Epithelial cell of proximal tubule (primary cell): ENCODE measurements around the gene ITPR2. TPM values are rescaled to one million over a fixed set of nuclear protein-coding genes. Genes with fewer than 3 reads are reported as not detected.
"Not testable (repeated sequence)": the region's sequence is repeated elsewhere in the genome, so short reads cannot be mapped to it uniquely, and the experiment has no call there.

ENCODE experiments used
- DNase-seq: peaks from one replicate; pipeline ENCODE4 v3.0.0-alpha.2; 2011; ENCODE audit warnings: low read depth
- H3K4me3 ChIP-seq: 2 replicates; pipeline ENCODE4 v1.5.1; 2011; ENCODE audit warnings: low read depth, mild to moderate bottlenecking, low read length
- total RNA-seq: library from RNA; depleted of rRNA; stranded (reverse); fragments of >200 nt; gene quantifications from 2 replicates; pipeline ENCODE4 v1.2.3, GENCODE V29; 2015
- TF ChIP-seq, protein P1 (sequence below): conservative IDR thresholded peaks from 2 replicates; pipeline ENCODE4 v1.5.1; 2012; ENCODE audit warnings: low read depth, mild to moderate bottlenecking, low read length

The ITPR2 gene
- total RNA-seq, 1 donor from 2014 or later, result 13.5 TPM

DNA sequence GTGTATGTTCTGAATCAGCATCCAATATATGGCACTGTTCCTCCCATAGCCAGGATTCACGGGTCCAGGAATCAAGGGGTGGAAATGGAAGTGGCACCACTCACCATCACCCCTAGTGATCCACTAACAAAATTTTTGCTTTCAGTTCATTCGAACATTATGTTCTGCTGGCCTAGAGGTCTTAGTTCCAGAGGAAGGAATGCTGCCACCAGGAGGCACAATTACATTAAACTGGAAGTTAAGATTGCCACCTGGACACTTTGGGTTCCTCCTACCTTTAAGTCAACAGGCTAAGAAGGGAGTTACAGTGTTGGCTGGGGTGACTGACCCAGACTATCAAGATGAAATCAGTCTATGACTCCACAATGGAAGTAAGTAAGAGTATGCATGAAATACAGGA lies 52.3 kb downstream of the ITPR2 start:
- TF ChIP-seq, protein P1, sequence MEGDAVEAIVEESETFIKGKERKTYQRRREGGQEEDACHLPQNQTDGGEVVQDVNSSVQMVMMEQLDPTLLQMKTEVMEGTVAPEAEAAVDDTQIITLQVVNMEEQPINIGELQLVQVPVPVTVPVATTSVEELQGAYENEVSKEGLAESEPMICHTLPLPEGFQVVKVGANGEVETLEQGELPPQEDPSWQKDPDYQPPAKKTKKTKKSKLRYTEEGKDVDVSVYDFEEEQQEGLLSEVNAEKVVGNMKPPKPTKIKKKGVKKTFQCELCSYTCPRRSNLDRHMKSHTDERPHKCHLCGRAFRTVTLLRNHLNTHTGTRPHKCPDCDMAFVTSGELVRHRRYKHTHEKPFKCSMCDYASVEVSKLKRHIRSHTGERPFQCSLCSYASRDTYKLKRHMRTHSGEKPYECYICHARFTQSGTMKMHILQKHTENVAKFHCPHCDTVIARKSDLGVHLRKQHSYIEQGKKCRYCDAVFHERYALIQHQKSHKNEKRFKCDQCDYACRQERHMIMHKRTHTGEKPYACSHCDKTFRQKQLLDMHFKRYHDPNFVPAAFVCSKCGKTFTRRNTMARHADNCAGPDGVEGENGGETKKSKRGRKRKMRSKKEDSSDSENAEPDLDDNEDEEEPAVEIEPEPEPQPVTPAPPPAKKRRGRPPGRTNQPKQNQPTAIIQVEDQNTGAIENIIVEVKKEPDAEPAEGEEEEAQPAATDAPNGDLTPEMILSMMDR, result peak; percentile 19
- DNase-seq, H3K4me3 ChIP-seq: not testable (repeated sequence)

DNA sequence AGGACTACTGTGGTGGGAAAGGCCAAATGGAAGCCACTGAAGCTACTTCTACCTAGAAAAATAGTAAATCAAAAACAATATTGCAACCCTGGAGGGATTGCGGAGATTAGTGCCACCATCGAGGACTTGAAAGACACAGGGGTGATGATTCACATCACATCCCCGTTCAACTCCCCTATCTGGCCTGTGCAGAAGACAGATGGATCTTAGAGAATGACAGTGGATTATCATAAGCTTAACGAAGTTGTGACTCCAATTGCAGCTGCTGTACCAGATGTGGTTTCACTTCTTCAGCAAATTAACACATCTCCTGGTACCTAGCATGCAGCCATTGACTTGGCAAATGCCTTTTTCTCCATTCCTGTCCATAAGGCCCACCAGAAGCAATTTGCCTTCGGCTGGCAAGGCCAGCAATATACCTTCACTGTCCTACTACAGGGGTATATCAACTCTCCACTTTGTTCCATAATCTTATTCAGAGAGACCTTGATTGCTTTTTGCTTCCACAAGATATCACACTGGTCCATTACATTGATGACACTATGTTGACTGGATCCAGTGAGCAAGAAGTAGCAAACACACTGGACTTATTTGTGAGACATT lies 54.7 kb downstream of the ITPR2 start:
- not testable (repeated sequence) for DNase-seq

DNA sequence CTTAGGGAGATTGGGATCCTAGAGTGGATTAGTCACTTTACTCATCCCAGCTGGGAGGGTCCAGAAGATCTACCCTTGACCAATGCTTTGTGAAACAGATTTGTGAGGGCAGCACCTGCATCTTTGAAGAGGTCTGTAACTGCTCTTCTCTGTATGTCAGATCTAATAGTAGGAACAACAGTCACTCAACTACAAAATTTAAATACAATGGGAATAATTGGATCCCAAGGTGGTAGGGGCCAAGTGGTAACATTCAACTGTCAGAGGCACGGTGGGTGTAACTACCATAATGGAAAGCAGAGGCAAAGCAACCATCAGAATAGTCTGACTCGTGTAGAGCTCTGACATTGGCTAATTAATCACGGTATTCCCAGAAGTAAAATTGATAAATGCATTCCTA lies 55.8 kb downstream of the ITPR2 start:
- no peak overlapping the region for H3K4me3 ChIP-seq
- DNase-seq, result no peak
- TF ChIP-seq, protein P1, result no peak

More for the DNA sequence above, 54.7 kb downstream of the ITPR2 start:
- H3K4me3 ChIP-seq, result not testable (repeated sequence)

DNA sequence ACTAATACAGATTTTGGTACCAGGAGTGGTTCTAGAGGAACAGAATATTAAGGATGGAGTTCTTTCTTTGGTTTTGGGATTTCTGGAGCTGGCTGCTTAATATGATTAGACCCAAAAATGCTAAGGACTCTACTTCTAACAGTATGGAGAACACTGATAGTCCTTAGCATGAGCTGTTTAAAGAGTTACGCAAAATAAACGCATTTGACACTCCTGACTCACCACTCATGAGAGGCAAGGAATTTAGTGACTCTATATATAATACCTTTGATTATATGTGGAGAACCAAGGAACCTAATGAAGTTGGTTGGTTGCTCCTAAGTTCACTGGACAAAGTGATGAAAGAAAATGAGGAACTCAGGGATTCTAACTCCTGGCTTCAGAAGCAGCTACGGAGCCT lies 57.0 kb downstream of the ITPR2 start:
- H3K4me3 ChIP-seq, DNase-seq: not testable (repeated sequence)

DNA sequence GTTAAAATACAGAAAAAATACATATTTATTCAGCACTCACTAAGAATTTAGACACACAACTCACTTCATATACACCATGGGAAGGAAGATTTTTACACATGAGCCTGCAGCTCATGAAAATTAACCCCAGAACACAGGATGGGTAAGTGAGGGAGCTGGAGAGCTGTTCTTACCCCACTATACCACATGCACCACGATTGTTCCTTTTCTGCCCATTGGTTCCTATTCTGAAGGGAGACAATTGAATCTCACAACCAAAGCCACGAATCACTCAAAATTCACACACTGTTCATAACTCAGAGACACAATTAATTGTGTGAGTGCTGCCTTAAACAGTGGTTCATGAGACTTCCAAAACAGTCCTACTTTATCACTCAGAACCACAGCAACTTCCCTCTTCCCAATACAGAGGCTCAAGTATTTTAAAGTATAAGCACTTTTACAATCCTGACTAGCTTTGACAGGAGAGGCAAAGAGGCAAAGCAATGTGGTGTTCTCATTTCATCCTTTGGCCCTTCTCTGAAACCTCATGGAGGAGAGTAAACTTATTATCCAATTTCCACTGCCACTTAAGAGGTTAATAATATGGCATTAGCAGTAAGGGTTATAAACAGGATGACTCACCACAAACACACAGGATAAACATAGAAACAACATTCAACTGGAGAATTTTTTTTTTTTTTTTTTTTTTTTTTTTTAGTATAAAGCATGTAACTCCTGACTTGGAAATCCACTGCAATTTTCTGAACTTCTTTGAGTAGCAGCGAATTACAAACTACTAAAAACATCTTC lies 59.5 kb downstream of the ITPR2 start:
- TF ChIP-seq, protein P1, result no peak
- no peak overlapping the region for H3K4me3 ChIP-seq
- DNase-seq, result no peak

DNA sequence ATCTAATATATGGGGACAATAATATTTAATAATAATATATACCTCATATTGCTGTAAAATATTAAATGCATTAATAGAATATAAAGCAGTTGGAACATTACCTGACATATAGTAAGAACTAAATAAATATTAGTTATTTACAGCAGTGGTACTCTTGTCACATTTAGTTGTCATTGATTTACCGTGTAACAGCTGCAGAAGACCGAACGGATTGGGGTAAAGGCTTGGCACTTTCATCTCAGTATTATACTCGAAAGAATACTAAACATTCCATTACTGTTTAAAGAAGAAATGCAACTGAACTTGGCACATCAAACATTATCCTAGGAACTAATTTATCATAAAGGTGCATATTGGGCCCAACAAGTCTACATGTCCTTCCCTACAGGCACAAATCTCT lies 61.1 kb downstream of the ITPR2 start:
- DNase-seq, result no peak
- TF ChIP-seq, protein P1, result no peak
- H3K4me3 ChIP-seq, result no peak overlapping the region

DNA sequence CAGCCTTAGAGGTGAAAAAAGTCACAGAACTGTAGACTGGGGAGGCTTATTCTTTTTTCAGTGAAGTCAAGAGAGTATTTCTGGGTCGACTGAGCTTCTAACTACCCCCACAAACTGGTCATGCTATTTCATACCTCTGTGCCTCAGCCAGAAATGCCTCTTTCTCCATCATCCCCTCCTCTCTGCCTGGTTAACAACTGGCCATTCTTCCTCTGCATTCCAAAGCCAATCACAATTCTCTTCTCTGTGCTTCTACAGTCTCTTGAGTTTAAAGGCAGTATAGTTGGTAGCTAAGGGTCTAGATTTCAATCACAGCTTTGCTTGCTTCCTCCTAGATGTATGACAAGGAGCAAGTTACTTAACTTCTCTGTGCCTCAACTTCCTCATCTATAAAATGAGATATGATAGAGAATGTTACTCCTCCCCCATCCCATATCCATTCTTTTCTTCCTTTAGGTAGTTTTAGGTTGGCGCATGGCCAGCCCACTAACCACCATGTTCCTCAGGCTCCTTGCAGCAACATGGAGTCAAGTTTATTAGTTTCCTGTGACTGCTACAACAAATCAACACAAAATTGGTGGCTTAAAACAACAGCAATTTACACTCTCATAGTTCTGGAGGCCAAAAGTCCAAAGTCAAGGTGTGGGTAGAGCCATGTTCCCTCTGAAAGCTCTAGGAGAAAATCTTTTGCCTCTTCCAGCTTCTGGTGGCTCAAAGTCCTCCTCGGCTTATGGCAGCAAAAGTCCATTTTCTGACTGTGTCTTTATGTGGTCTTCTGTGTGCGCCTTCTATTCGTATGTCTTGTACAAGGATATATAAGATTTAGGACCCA lies 62.5 kb downstream of the ITPR2 start:
- no peak for DNase-seq
- H3K4me3 ChIP-seq, result no peak overlapping the region
- TF ChIP-seq, protein P1, result no peak
